Left kidney (tissue), 2 donors: ENCODE measurements around the gene HNF1B. TPM values are rescaled to one million over a fixed set of nuclear protein-coding genes. Genes with fewer than 3 reads are reported as not detected.

Experiments
- DNase-seq: peaks from one replicate; pipeline ENCODE4 v3.0.0-alpha.2; 2013
- polyA plus RNA-seq: library from polyadenylated mRNA; unstranded; fragments of 120-200 nt; gene quantifications from one replicate; pipeline ENCODE4 v1.2.1, GENCODE V29; 2013; ENCODE audit not compliant: insufficient read length

Gene HNF1B
- polyA plus RNA-seq, 1 donor = 114 TPM

DNA sequence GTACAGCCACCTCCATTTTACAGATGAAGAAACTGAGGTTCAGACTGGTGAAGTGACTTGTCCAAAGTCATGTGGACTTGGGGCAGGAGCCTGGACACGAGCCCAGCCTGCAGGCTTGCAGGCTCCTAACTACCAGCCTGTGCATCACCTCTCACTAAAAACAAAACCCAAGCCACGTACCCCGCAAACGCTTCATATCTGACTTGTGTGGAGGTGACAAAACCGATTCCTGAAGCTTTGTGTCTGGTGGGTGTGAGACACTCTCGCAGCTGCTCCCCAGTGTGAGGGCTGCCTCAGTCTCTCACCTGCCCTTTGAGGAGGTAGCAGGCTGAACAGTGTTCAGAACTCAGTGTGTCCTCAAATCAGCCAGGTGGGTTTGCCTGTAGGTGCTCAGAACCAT, 8.4 kb downstream of the HNF1B start:
- DNase-seq = no peak

DNA sequence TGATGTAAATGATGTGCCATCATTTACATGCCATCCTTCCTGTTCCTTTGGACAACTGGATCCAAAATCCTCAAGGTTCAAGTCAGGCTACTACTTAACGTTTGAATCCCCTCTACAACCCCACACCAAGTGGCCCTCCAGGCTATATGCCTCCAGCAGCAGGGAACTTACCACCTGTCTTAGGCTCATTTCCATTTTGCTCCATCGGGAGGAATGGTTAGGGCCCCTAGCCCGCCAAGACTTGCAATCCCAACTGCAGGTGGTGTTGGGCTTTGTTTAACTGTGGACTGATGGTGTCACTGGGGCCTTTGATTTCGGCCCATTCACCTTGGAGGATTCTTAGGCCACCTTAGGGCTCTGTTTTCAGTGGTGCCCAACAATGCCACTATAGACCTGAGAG, 9.7 kb downstream of the HNF1B start:
- DNase-seq = no peak

DNA sequence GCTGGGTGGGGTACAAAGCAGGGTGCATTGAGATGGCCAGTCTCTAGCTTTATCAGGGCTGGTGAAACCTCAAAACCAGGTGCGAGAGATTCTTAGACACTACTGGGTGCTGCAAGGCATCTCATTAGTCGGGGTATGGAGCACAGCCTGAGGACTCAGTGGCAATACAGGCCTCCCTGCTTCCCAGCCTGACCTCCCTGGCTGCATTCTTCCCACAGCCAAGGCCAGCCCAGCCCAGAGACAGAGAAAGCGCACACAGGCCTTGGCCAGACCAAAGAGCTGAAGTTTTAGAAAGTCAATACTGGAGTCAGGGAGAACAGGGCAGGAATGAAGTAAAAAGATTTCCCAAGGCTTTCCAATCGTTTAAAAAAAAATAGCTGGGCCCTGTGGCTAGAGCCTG, 12.5 kb downstream of the HNF1B start:
- DNase-seq = no peak

DNA sequence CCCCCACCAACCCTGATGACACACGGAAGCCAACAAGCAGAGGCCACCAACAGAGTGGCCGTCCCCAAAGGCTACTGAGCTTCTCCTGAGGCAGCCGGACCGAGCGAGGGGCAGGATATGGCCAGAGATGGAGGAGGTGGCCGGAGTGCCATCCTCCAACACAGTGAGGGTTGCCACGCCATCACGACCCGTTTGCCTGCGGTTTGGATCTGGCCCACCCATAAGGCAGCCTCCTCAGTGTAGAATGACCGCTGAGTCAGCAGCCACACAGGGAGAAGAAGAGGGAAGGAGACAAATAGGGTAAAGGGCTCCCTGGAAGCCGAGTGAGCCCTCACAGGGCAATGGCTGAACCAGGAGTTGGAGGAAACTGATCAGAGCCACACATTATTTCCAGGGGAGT, 13.8 kb downstream of the HNF1B start:
- DNase-seq = no peak

DNA sequence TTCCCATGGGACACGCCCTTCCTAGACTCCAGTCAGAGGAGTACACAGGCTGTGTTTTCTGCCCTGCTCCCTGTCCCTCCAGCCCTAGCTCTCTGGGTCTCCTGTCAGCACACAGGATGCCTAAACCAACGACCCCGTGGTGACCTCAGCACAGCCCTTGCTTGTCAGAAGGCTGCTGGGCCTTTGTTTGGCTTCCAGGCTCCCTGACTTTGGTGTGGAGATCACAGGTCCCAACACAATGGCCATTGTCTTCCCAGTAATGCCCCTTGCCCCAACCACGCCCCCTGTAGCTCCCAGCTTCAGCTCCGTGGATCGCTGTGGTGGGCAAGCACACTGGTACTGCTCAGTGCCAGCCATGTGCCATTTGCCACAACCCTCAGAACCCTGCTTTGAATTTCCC, 15.0 kb downstream of the HNF1B start:
- no peak for DNase-seq

DNA sequence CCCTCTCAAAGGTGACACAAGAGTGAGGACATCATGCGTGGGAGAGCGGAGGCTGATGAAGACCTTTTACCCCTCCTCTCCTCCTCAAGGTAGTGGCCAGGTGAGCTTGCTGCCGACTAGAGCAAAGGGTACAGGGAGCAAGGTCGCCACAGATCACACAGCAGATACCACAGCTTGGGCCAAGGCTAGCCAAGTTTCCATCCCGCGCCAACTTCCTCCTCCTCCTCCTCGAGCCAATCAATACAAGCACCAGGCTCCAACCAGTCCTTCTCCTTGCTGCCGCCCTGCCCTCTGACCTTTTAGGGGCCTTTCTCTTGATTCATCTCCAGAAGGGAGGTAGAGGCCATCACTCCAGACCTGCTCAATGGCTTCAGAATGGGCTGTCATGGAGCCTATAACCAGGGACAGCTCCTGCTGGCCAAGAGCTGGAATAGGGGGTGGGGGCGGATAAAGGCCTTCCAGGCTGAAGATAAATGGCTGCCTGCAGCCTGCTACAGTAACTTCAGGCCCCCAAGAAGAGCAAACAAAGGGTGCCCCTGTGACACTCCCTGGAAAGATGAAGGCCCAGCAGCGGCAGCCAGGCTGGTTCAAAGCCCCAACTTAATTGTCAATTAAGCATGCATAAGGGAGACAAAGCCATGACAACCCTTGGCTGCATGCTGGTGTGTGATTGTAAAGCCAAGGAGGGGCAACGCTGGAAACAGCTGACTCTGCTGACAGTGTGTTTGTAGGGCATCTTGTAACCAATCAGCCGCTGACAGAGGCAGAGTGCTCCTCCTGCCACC, 17.8 kb downstream of the HNF1B start:
- no peak for DNase-seq

DNA sequence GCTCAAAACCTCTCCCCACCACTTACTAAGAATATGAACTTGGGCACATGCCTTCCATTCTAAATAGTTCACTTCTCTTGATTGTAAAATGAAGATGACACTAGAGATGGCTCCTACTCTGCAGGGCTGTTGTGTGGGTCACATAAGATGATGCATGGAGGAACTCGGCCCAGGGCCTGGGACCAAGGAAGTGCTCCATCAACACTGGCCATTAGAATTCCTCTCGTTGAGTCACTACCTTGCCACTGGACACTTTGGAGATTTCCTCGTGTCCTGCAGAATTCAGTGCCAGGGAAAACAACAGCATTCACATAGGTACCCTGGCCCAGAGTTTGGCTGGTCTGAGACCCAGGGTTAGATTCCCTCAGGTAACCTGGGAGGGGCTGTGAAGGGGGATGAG, 18.6 kb downstream of the HNF1B start:
- no peak for DNase-seq

DNA sequence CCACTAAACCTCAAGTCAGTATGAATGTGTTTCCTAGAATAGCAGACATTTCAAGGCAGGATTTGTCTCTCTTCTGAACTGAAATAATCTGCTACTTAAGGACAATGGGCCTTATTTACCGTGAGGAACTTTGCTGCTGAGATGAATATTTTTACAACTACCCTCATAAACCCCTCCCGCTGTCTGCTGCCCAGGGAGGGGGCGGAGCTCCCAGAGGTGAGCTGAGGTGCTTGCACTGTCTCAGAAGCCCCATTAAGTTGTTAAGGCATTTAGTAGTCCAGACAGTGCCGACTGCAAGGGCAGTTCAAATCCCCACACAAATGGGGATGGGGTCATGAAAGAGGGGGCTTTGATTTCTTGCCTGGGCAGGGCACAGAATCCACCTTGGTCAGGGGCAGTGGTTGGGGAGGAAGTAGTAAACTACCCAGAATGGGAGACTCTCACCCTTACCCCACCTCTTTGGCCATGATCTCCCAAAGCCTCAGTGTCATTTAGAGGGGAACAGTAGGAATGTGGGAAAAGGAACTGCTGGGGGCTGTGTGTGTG, 19.2 kb downstream of the HNF1B start:
- DNase-seq = no peak

DNA sequence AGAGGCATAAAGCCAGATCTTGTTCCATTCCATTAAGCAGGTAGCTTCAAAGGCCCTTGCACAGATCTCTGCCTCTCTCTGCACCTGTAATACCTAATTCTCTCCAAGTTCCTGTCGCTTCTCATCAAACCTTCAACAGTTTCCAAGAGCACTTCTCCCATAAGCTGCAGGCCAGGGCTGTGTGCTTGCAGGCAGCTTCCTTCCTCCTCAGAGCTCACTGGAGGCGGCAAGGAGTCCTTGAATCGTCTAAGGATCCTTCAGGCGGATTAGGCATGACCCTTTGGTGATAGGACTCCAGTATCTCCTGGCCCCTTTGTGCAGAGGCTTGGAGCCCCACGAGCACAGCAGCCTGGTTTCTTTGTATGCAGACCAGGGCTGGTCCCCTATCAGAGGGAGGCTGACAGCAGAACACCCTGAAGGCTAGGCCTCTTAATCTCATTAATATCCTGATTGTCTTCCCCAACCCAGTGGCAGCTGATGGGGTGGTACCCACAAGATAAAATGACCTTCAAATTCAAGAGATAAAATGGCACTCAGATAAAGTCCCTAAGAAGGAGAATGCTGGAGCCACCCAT, 19.8 kb downstream of the HNF1B start:
- DNase-seq = no peak

DNA sequence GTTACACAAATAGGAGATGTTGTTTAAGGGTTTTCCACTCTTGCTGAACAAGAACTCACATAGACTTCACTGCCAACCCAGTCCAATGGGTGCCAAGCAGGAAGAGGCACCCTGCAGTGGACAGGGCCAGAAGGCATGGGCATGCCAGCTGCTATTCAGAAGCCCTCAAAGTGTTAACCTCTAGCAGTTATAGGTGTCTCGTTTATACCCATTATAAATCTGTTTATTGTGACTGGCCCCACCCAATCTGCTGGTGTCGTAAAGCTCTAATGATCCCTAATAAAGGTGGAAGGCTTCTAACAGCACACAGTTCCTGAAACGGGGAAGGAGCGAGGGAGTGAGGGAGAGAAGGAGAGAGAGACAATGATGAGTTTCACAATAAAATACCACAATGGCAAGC, 23.9 kb downstream of the HNF1B start:
- no peak for DNase-seq

DNA sequence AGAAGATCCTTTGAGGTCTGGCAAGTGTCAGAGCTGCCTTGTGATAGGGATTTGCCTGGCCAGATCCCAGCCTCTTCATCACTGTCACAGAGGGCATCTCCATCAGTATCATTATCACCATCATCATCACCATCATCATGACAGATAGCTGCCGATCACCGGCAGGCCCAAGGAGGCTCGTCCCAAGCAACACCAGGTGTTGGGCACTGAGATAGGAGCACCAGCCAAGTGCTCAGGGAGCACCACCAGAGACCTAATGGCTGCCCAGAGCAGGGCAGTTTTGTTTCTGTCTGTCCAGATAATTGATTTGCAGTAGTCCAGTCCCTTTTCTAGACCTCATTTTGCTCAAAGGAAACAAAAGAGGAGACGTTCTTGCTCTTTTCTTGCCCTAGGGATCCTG, 25.0 kb downstream of the HNF1B start:
- DNase-seq = no peak

DNA sequence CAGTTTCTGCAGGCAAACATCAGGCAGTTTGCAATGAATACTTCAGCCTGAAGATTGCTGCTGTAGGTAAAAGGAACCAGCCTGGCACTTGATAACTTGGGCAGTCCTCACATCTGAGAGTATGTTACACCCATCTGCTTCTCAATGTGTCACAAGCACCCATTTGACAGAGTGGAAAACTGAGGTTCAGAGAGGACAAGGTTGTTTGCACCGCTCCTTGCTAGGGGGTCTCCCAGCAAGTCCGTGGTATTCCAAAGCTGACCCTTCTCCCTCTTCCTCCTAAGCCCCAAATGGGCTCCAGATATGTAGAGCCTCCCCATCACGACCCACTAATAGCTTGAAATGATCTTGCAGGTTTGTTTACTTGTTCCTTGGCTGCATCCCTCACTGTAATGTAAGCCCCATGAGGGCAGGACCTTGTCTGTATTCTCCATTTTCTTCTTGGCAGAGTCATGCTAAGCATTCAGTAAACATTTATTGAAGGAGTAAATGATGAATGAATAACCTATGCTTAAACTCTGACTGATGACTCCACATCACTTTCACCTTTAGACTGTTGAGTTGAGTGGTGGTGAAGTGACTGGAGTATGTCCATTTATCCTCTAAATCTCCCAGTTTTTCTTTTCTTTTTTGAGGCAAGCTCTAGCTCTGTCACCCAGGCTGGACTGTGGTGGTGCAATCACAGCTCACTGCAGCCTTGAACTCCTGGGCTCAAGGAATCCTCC, 26.4 kb downstream of the HNF1B start:
- no peak for DNase-seq

DNA sequence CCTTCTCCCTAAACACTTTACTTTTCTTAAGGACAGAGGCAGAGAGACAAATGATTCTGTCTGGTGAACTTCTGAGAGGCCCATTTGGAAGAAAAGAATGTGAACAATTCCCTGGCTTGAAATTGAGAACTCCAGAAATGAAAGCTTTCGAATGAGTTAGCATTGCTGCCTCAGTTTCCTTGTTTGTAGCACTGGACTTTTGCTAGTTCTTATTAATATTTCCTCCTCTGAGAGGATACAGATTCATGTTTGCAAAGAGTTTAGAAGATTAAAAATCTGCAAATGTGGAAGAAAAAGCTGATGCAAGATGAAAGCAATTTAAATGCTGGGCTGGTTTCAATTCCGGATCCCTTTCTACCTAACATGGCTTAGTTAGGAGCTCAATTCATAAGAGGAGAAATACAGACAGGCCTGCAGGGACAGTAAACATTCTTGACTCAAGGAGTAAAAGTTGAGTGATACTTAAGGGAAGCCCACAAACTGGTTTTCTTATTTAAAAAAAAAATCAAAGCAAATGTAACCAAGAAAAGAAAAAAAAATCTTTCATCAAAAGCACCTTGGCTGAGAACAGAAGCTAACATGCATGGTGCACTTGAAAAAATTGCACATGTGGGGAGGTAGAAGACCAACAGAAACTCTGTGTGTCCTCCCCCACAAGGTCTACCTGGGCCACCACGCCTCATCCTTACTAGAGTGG, 27.1 kb downstream of the HNF1B start:
- DNase-seq = no peak

DNA sequence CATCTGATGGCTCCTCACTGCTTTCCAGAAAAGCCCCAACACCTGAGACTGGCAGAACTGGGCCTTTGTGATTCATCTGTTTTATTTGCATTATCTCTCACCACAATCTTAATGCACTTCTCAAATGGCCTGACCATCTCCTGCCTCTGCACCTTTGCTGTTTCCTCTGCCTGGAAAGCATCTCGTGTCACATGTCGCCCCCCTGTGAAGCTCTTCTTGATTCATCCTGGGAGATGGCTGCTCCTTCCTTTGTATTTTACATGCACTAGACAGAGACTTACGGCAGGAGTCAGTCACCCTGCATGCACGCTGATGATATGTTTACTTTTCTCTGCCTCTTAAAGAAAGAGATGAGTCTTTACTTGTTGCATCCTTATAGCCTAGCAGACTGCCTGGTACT, 30.0 kb downstream of the HNF1B start:
- no peak for DNase-seq

DNA sequence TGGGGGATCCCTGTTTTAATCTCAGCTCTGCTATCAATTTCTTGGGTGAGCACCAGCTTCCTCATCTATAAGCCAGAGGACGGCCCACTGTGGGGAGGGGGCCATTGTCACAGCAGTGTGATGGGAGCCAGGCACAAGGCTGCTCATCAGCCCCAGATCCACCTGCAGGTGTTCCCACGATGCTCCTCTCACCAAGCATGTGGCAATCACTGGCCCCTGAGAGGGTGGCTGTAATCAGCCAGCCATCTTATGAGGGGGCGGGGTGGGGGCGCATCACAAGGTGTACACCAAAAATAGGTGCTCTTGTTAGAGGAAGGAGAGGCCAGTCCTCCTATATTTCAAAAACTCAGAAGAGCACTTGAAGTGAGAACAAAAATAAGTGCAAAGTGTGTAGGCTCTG, 31.2 kb downstream of the HNF1B start:
- DNase-seq = no peak

DNA sequence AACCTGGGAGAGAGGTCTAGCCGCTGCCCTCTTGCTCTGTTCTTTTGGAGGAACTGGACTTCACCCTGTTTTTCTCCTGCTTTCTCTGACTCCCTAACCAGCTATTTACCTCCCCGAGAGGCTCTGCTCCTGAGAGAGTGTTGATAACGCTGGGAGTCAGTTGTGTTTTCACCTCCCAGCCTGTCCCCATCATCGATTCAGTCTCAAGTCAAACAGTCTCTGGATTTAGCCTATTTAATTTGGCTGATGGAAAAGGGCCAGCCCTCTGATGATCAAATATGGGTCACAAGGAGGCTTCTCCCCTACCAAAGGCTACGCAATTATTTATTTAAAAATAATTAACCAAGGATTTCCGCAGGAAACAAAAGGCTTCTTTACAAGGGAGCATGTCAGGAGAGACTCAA, 31.8 kb downstream of the HNF1B start:
- DNase-seq = no peak

DNA sequence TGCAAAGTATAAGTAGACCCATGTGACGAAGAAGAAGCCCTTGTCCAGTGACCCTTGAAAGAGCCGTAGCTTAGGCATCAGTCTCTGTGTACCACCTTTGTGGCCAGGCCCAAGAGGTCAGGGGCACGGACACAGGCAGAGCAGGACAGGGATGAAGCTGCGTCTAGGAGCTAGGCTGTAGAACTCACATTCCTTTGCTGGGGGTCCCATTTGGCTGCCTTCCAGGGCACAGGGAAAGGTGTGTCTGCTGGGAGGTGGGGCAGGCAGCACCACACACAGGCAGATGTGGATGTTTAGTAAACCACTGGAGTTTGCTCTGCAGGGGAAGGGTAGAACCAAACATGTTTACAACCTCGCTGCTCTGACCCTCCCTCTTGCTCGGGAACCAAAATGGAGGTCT, 33.7 kb downstream of the HNF1B start:
- no peak for DNase-seq

DNA sequence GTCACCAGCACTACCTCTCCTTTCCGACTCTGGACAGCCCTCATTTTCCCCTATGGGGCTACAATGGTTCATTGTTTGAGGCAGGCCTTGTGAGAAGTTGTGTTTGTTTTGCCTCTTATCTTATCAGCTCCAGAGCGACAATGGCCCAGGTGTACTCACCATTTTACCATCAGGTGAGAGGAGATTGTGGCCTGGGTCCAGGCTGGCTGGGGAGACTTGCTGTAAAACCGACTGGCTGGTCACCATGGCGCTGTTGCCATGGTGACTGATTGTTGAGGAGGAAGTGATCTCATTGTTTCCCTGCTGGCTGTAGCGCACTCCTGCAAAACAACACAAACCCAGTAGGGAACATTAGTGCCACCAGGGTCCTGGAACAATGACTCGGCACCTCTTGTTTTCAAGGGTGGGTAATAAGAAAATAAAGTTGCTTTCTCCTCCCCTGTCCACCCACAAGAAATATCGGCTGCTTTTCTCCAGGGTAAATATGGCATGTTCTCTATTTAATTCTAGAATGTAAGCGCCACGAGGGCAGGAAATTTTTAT, 34.4 kb downstream of the HNF1B start:
- peak; percentile 55 for DNase-seq

DNA sequence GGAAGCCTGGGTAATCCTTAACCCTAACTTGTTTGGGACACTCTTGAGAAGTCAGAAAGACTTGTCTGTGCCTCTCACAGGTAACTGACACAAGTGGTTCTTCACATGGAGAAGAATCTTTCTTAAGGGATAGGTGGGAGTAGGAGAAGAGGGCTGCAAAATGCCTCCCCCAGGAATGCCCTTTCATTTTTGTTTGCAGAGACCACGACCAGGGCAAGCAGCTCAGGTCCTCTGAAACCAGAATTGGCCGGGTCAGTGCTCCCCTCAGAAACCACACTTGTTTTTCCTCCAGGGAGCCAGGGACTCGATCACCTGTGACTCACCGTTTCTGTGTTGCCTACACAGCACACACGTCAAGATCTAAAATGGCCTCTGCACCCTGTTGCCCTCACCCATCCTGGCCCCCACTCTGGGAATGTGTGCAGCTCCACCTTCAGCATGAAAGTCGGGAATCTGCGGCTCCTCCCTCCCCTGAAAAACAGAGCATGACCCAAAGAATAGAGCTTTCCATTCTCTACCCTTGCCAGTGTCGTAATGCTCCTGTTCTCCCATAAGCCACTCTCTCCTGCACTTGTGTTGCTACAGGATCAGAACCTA, 36.1 kb downstream of the HNF1B start:
- DNase-seq = no peak

DNA sequence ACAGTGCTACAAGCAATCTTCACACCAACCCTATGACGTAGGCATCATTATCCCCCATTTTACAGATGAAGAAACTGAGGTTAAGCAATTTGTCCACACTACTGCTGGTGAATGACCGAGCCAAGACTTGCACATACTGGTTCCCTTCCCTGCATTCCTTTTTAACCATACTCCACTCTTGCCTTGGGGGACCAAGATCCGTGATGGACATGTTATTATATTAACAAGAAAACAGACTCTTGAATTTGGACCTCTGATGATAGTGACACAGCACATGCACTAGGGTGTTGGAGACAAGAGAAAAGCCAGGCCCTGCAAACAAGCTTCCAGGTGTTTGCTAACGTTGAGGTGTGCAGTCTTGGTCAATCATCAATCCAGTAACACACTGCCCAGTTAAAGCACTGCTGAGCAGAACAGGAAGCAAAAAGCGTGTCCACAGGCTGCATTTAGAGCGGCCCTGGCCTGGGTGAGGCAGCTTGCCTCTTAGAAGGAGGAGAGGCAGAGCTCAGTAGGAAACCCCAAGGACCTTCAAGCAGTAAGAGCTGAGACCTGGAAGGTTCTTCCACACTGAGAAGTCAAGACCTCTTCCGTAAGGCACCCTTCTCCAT, 36.7 kb downstream of the HNF1B start:
- DNase-seq = no peak

DNA sequence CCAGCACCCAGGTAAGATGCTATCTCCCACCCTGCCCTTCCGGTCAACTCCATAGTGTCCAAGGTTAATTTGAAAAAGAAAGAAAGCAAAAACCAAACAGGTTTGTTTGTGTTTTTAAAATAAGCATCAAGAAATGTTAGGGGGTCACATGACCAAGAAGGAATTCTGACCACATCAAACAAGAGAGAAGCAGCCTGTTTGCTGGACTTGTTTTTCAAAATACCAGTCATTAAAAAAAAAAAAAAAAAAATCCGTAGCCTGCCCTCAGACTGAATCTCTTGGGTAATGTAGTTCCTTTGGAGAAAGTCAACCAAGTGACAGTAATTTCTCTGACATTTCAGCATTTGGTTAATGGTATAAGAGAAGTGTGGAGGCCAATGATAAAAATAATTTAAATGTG, 38.4 kb downstream of the HNF1B start:
- DNase-seq = no peak

DNA sequence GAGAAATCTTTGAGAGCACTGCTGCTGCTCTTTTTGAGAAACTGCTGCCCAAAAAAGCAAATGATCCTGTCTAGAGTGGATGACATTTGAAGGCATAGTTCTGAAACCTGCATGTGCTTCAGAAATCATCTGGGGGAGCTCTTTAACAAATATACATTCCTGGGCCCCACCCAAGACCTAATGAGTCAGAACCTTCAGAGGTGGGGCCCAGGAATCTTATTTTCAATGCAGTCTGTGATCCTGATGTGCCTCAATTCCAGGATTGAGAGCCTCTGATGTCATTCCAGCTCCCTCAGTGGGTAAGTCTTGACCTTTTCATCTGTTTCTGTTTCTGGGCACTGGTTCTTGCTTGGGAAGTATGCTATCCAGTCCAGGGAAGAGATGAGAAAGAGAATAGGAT, 42.3 kb downstream of the HNF1B start:
- DNase-seq = no peak
